Stimulated activated naive CD8-positive, alpha-beta T cell treated with anti-CD3 and anti-CD28 coated beads, Interleukin-15, amount 100 ng/mL, for 72 hours (primary cell): ENCODE results near the gene CCDC69.
"Not testable (repeated sequence)": the region's sequence is repeated elsewhere in the genome, so short reads cannot be mapped to it uniquely, and the experiment has no call there.

Source experiments
- ATAC-seq: fragments of 150-1000 bp; cut with Tn5 transposase; 2 replicates; pipeline ENCODE4 v1.10.0; 2021; ENCODE audit warnings: mild to moderate bottlenecking, moderate library complexity
- DNase-seq, 2 donors: peaks; one replicate each; pipeline ENCODE4 v3.0.0; 2021 to 2022
- H3K27ac Mint-ChIP-seq, 2 donors: one replicate each; pipeline ENCODE4 v1.8.0; 2022; ENCODE audit warnings: mild to moderate bottlenecking in 2 of 2, mixed read lengths in 2 of 2, moderate library complexity in 2 of 2
- H3K27me3 Mint-ChIP-seq: one replicate; pipeline ENCODE4 v1.8.0; 2022; ENCODE audit warnings: mixed read lengths
- H3K4me1 Mint-ChIP-seq: one replicate; pipeline ENCODE4 v1.8.0; 2022; ENCODE audit warnings: mild to moderate bottlenecking, mixed read lengths
- H3K4me3 Mint-ChIP-seq, 2 donors: one replicate each; pipeline ENCODE4 v1.8.0; 2022; ENCODE audit warnings: mild to moderate bottlenecking in 2 of 2, mixed read lengths in 2 of 2, moderate library complexity in 1 of 2
- H3K9me3 Mint-ChIP-seq, 2 donors: one replicate each; pipeline ENCODE4 v1.8.0; 2022; ENCODE audit warnings: mixed read lengths in 2 of 2

CCDC69 gene

DNA sequence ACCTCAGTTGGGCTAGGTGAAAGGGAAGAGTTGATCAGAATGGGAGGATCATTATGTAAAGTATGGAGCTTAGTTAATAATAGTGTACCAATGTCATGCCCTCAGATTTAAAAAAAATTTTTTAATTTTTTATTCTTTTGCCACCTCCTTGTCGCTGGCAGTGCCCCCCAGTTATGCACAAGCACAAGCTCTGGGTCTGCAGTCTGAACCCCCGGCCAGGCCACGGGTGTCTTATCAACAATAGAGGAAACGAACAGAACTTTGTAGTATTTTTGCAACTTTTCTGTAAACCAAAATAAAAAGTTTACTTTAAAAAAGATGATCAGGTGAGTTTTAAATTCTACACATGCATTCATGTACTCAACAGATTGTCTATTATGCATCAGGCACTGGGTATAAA, 27.7 kb upstream of the CCDC69 start:
- DNase-seq, result no peak
- Mint-ChIP-seq H3K9me3 (no peaks in the 10 kb centered on the region), H3K27ac (peak overlapping the region; percentile 37 to 56), H3K4me1 (peaks cover 43% of the 10 kb centered on the region), H3K4me3 (peak overlapping the region; percentile 86 to 89), H3K27me3 (no peaks in the 10 kb centered on the region)
- no peak for ATAC-seq

DNA sequence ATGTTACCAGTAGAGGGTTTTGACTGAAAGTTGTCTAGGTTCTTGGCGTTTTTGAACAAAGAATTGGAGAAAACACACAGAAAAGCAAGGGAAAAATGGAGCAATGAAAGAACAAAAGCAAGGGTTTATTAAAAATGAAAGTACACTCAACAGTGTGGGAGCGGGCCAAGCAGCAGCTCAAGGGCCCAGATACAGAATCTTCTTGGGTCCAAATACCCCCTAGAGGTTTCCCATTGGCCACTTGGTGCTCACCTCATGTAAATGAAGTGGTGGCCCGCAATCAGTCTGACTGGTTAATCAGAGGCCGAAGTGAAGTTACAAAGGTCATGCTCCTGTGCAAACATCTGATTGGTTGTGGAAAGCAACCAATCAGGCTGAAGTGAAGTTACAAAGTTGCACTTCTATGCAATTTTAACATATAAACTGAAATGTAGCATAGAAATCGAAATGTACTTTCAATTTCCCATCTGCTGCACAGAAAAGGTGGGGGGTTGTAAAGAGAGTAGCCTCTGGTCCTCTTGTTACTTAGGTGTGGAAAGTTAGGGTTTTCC, 27.2 kb upstream of the CCDC69 start:
- H3K27me3 Mint-ChIP-seq, result no peaks in the 10 kb centered on the region
- peak overlapping the region; percentile 37 to 72 for H3K27ac Mint-ChIP-seq
- DNase-seq, result peak; percentile 27 to 50
- H3K4me1 Mint-ChIP-seq, result peaks cover 43% of the 10 kb centered on the region
- no peak for ATAC-seq
- H3K4me3 Mint-ChIP-seq, result peak overlapping the region; percentile 64
- H3K9me3 Mint-ChIP-seq, result no peaks in the 10 kb centered on the region

DNA sequence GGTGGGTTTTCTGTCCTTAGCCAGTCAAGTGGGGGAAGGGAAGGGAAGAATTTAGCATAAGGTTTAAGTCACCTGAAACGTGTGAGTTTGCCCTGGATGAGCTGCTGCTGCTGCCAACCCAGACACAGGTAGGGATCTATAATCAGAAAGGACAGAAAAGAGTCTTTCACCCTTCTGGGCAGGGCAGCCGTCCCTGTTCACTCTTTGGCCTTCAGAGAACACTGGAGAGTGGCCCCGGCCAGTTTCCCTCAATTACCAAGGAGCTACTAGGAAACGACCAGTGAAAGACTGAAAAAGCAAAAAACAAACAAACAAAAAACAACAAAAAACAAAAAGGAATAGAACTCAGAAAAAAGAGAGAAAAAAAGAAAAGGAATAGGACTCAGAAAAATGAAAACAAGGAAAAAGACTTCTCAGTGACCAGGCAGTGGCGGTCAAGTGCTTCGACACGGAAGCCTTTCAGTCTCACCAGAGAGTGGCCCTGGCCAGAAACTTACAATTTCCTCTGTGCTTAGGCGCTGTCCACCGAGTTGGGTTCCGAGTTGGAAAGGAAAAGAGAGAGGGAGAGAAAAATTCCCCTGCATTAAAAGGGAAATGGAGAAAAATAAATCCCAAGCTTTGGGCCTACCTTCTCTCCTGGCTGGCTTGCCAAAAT, 26.6 kb upstream of the CCDC69 start:
- peaks cover 43% of the 10 kb centered on the region for H3K4me1 Mint-ChIP-seq
- no peak for ATAC-seq
- H3K4me3 Mint-ChIP-seq, result peak overlapping the region; percentile 64
- H3K27ac Mint-ChIP-seq, result peak overlapping the region in 1 of 2 donors; percentile 72
- H3K9me3 Mint-ChIP-seq, result no peaks in the 10 kb centered on the region
- no peaks in the 10 kb centered on the region for H3K27me3 Mint-ChIP-seq
- DNase-seq, result no peak

DNA sequence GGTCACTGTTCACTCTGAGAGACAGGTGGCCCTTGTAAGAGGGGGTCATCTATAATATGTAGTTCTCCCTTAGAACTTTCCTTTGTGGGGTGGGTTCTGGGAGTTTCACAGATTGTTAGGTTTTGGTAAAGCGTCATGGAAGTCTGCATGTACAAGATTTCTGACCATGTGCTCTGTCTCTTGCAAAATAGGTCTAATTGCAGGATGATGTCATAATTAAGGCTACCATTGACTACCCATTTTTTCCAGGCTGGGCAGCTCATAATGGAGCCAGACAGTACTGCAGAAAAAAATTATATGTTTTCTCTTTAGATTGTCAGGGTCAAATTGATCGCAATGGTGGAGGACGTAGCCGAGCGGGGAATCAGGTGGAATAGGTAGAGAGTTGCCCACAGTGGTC, 25.4 kb upstream of the CCDC69 start:
- no peaks in the 10 kb centered on the region for H3K9me3 Mint-ChIP-seq
- no peak for ATAC-seq
- no peak overlapping the region for H3K4me3 Mint-ChIP-seq
- H3K27me3 Mint-ChIP-seq, result no peaks in the 10 kb centered on the region
- no peak overlapping the region for H3K27ac Mint-ChIP-seq
- H3K4me1 Mint-ChIP-seq, result peaks cover 44% of the 10 kb centered on the region
- DNase-seq, result no peak

DNA sequence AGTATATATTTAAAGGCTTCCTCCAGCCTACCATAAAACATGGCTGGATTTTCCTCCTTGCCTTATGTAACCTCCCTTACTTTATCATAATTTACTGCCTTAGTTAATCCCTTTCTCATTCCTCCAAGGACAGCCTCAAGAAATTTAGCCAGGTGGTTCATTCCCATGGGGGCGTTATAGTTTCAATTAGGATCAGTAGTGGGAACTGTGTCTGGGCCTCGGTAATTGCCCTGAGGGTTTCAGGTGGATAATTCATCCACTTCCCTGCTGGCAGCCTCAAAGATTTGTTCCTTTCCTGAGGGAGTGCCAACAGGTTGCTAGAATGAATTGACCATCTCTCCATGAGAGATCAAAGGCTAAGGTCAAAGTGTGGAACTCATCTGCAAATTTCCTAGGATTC, 24.8 kb upstream of the CCDC69 start:
- ATAC-seq, result no peak
- DNase-seq, result no peak
- Mint-ChIP-seq H3K4me1 (peaks cover 44% of the 10 kb centered on the region), H3K9me3 (no peaks in the 10 kb centered on the region), H3K27ac (no peak overlapping the region), H3K4me3 (no peak overlapping the region), H3K27me3 (no peaks in the 10 kb centered on the region)

DNA sequence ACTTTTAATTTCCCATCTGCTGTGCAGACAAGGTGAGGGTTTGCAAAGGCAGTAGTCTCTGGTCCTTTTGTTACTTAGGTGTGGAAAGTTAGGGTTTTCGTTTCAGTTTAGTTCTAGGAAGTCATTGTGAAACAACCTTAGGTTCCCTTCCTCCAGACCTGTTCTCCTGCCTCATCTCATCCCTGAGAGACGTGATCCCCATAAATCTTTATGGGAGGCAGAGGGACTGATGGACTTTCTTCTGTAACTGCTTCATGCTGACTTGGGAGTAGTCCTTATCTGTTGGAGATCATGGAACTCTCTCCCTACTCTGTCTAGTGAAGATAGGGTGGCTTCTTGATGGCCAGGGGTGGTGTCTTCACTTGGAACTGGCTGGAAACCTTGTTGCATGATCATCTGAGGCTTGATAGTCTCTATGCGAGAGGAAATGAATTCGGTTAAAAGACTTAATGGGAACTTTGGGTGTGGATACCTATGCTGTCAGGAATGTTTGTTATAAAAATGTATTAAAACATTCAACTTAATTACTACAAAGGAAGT, 21.9 kb upstream of the CCDC69 start:
- Mint-ChIP-seq H3K9me3 (no peaks in the 10 kb centered on the region), H3K4me3 (no peak overlapping the region), H3K4me1 (peaks cover 30% of the 10 kb centered on the region), H3K27ac (no peak overlapping the region), H3K27me3 (no peaks in the 10 kb centered on the region)
- no peak for ATAC-seq
- no peak for DNase-seq

DNA sequence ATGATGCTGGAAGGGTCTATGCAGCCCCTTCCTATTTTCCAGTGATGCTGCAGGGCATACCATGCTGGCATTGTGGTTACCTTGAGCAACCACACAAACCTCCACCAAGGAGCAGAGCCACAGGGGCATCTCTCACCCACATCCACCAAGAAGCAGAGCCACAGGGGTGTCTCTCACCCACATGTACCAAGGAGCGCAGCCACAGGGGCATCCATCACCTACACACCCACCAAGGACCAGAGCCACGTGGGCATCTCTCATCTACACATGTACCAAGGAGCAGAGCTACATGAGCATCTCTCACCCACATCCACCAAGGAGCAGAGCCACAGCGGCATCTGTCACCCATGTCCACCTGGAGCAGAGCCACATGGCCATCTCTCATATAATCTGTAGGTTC, 20.3 kb upstream of the CCDC69 start:
- Mint-ChIP-seq H3K4me1 (peaks cover 22% of the 10 kb centered on the region), H3K27ac (peak overlapping the region in 1 of 2 donors; percentile 66), H3K27me3 (no peaks in the 10 kb centered on the region)

DNA sequence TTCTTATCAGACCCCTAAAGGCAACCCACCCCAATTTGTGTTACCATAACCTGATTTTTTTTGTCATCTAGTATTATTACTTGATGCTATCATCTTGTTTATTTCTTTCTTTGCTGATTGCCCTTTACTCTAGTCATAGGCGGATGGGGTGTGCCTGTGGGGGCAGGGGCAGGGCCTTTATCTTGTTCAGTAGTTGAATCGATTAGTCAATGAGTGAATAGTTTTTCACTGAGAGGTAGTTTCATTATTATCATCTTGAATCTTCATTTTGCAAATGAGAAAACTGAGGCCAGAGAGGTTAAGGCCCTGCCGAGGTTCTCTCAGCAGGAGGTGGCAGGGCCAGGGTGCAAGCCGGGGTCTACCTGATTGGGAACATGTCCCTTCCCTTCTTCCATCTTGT, 19.7 kb upstream of the CCDC69 start:
- no peak overlapping the region for H3K27ac Mint-ChIP-seq
- DNase-seq, result no peak
- no peak overlapping the region for H3K4me3 Mint-ChIP-seq
- H3K27me3 Mint-ChIP-seq, result no peaks in the 10 kb centered on the region
- H3K9me3 Mint-ChIP-seq, result no peaks in the 10 kb centered on the region
- ATAC-seq, result no peak
- peaks cover 22% of the 10 kb centered on the region for H3K4me1 Mint-ChIP-seq

More for the DNA sequence above, 20.3 kb upstream of the CCDC69 start:
- peak; percentile 50 for ATAC-seq
- DNase-seq, result no peak
- Mint-ChIP-seq H3K4me3 (no peak overlapping the region), H3K9me3 (no peaks in the 10 kb centered on the region)

DNA sequence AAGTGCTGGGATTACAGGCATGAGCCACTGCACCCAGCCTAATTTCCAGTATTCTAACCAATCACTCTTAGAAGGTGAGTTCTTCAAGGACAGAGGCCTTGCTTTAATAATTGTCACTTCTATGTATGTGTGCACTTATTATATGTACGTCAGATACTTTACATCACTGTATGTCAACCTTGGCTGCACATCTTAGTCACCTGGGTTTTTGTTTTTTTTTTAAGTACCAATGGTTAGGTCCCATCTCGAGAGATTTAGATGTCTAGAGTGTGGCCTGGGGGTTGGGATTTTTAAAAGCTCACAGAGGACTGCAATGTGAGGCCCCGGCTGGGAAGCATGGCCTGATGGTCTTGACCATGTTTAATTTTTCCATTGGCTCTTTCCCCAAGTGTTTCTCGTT, 19.2 kb upstream of the CCDC69 start:
- no peak for DNase-seq
- no peak overlapping the region for H3K4me3 Mint-ChIP-seq
- no peaks in the 10 kb centered on the region for H3K27me3 Mint-ChIP-seq
- peaks cover 22% of the 10 kb centered on the region for H3K4me1 Mint-ChIP-seq
- H3K27ac Mint-ChIP-seq, result no peak overlapping the region
- no peaks in the 10 kb centered on the region for H3K9me3 Mint-ChIP-seq
- ATAC-seq, result no peak

DNA sequence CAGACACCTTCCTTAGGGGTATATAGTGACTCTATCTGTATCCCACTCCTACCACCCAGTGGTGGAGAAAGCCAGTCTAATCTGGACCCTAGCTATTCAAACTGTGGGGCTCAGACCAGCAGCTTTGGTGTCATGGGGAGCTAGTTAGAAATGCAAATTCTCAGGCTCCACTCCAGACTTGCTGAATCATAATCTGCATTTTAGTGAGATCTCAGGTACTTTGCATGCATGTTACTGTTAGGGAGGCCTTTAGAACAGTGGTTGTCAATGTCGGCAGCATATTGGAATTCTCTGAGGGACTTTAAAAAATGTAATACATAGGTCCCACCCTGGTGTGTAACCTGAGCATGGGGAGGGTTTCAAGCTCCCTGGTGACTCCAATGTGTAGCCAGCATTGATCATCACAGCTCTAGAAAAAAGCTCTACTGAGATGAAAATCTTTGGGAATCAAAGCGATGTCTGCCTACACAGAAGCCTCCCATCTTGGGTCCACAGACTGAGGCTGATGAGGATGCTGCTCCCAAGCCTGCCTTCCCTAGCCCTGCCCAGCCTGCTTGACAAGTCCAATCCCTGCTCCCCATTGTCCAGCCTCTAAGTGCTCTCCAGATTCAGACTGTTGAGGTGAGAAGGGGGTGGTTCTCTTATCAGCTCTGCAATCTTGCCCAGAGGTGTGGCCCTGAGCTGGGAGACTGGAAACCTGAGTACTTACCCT, 17.2 kb upstream of the CCDC69 start:
- ATAC-seq (no peak), DNase-seq (no peak)
- Mint-ChIP-seq H3K27ac (no peak overlapping the region), H3K4me1 (peaks cover 22% of the 10 kb centered on the region), H3K27me3 (no peaks in the 10 kb centered on the region), H3K9me3 (no peaks in the 10 kb centered on the region), H3K4me3 (no peak overlapping the region)

DNA sequence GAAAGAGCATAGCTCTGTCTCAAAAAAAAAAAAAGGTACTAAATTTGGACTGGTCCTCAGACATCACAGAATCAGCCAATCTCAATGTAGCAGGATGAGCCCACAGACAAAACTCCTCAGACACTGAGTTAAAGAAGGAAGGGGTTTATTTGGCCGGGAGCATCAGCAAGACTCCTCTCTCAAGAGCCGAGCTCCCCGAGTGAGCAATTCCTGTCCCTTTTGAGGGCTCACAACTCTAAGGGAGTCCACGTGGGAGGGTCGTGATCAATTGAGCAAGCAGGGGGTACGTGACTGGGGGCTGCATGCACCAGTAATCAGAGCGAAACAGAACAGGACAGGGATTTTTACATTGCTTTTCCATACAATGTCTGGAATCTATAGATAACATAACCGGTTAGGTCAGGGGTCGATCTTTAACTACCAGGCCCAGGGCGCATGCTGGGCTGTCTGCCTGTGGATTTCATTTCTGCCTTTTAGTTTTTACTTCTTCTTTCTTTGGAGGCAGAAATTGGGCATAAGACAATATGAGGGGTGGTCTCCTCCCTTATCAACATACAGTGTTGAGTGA, 16.5 kb upstream of the CCDC69 start:
- not testable (repeated sequence) for H3K4me3 Mint-ChIP-seq, ATAC-seq, DNase-seq, H3K9me3 Mint-ChIP-seq, H3K27me3 Mint-ChIP-seq, H3K27ac Mint-ChIP-seq
- peaks cover 18% of the 10 kb centered on the region for H3K4me1 Mint-ChIP-seq

DNA sequence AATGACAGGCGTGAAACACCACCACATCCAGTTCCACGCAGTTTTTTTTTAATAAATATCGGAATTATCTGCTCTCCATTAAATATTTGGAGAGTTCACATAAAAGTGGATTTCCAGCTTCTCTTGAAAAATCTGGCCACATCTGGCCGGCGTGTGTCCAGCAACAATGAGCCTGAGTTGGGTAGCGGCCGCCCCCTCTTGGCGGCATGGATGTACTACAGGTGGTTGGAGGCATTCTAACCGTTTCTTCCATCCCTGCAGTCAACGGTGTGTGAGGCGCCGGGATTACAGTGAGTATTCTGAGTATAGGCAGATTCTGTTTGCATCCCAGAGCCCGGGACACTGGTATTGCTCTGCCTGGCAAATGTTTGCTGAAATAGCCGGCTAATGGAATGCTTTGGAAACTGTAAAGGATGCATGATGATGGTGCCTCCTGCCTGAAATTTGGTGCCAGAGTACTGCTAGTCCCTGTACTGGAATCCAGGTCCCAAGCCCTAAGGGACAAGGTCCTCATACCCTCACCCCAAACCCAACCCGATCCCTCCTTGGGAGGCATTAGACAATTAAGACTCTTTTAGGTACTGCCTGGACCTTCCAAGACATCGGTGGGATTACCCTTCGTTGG, 15.5 kb upstream of the CCDC69 start:
- Mint-ChIP-seq H3K27me3 (no peaks in the 10 kb centered on the region), H3K9me3 (no peaks in the 10 kb centered on the region), H3K4me1 (peaks cover 24% of the 10 kb centered on the region), H3K4me3 (peak overlapping the region; percentile 37 to 55), H3K27ac (no peak overlapping the region)
- ATAC-seq (peak; percentile 36), DNase-seq (peak in 1 of 2 donors; percentile 44)

DNA sequence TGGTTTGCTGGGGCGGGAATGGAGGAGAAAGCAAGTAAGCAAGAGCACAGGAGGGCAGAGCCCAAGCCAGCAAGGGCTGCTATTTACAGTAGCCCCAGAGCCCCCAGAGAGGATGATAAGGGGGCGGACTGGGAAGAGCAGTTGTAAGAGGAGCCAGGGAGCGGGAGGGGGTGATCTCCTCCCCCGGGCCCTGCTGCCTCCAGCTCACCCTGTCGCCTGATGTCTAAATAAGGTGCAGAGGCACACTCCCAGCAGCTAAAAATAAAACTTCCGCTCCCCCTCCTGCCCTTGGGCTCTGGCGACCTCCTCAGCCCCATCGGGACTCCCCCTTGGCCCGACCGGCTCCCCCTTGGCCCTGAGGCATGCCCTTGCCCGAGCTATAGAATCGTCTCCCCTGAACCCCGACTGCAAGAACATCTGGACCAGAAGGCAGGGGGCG, 14.4 kb upstream of the CCDC69 start:
- DNase-seq (no peak), ATAC-seq (peak; percentile 44)
- Mint-ChIP-seq H3K4me1 (peaks cover 24% of the 10 kb centered on the region), H3K9me3 (no peaks in the 10 kb centered on the region), H3K27ac (peak overlapping the region in 1 of 2 donors; percentile 22), H3K27me3 (no peaks in the 10 kb centered on the region), H3K4me3 (peak overlapping the region; percentile 36 to 58)

DNA sequence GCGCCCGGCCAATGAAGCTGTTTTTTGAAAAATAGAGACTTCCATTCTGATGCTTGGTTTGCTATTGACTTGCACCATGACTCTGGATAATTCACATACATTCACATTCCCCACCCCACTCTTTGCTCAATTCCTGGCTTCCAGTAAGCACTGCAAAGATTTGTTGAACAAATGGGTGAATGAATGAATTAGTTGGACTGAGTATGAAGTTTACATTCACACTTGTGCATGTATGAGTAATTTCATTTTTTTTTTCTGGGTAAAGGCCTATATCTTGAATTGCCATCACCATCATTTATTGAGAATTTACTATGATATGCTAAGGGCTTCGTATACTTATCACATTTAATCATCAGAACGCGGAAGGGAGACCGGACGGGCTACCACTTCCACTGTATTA, 13.8 kb upstream of the CCDC69 start:
- H3K4me1 Mint-ChIP-seq, result peaks cover 27% of the 10 kb centered on the region

DNA sequence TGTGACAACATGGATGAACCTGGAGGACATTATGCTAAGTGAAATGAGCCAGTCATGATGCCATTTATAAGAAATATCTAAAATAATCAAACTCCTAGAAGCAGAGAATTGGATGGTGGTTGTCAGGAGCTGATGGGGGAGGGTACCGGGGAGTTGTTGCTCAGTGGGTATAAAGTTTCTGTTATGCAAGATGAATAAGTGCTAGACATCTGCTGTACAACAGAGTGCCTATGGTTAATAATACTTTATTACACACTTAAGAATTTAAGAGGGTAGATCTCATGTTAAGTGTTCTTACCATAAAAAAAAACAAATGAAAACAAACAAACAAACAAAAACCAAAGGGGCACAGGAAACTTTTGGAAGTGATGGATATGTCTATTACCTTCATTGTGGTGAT, 13.0 kb upstream of the CCDC69 start:
- DNase-seq (no peak), ATAC-seq (no peak)
- Mint-ChIP-seq H3K9me3 (no peaks in the 10 kb centered on the region), H3K27ac (no peak overlapping the region), H3K4me3 (no peak overlapping the region), H3K4me1 (peaks cover 27% of the 10 kb centered on the region), H3K27me3 (no peaks in the 10 kb centered on the region)

More for the DNA sequence above, 13.8 kb upstream of the CCDC69 start:
- no peak for ATAC-seq
- DNase-seq, result no peak
- no peaks in the 10 kb centered on the region for H3K9me3 Mint-ChIP-seq
- H3K27ac Mint-ChIP-seq, result no peak overlapping the region
- peak overlapping the region in 1 of 2 donors; percentile 58 for H3K4me3 Mint-ChIP-seq
- no peaks in the 10 kb centered on the region for H3K27me3 Mint-ChIP-seq
